GM18858 (cell line): ENCODE data around the gene SH3BGR.

Experiments
- ATAC-seq: cut with Tn5 transposase; IDR thresholded peaks from one replicate; pipeline ENCODE4 v1.9.1; 2021; ENCODE audit not compliant: unreplicated experiment

Gene SH3BGR

GRCh38 chr21:39511102-39511501, 59.3 kb downstream of the SH3BGR start:
- ATAC-seq, result no peak

- ATAC-seq, result no peak
Observed at GRCh38 chr21:39513735-39514134, 62.0 kb downstream of the SH3BGR start.

GRCh38 chr21:39515684-39516472, 64.1 kb downstream of the SH3BGR start:
- ATAC-seq, result no peak

GRCh38 chr21:39518055-39518846, 66.5 kb downstream of the SH3BGR start:
- ATAC-seq, result no peak

GRCh38 chr21:39518847-39519210, 67.1 kb downstream of the SH3BGR start:
- no peak for ATAC-seq

- ATAC-seq, result no peak
Observed at GRCh38 chr21:39519835-39520234, 68.1 kb downstream of the SH3BGR start.

GRCh38 chr21:39523399-39523798, 71.6 kb downstream of the SH3BGR start:
- ATAC-seq, result no peak

DNA sequence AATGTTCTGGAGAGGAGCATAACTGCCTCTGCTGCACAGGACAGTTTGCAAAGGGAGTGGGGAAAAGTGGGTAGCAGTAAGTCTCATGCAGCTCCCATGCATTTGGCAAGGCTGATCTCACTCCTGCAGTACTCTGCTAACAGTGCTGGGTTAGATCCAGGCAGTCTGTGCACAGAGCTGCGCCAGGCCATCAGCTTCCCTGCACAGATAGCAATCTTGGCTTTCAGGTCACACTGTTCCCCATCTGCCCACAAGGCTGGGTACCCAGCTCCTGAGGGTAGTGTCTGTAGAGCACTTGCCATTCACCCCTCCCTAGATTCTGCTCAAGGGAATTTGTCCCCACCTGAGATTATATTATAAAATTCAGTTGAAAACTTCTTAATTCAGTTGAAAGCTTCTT, 72.1 kb downstream of the SH3BGR start:
- no peak for ATAC-seq

- ATAC-seq, result no peak
Observed at GRCh38 chr21:39525129-39525528, 73.4 kb downstream of the SH3BGR start.

DNA sequence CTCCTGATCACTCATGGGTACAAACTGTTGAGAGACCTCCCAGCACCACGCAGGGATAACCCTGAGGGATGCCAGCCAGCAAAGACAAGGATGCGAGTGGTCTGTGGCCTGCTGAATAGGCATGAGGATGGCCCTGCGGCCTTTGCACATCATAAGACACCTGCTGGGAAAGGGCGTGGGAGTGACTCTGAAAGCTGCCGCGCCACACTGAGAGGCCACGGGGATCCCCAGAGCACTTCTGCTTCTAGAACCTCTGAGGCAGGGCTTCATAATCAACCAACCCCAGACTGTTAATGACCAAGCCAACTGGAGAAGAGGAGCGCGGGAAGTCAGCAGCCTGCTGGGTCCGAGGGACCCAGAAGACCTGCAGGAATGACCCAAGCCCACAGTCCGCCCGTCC, 73.8 kb downstream of the SH3BGR start:
- ATAC-seq, result no peak

DNA sequence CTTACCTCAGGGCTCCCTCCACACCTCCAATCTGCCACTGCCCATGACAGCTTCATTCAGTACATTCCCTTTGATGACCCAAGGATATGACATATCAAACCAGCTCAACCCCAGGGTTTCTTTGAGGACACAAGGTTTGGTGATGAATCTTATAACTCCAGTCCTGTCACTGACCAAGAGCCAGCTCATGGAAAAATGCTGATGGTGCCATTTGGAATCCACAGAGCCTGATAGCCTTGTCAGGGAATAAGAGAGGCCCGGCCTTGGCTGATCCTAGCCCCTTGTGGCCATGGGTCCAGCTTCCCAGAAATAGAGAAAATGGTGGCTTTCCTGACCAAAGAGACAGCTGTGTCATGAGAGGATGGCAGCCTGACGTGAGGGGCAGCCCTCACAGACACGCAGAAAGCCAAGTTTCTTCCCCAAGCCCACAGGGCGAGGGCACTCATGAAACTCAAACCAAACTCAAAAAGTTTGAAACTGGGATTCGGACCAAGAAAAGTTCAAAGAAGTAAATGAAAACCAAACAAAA, 75.4 kb downstream of the SH3BGR start:
- no peak for ATAC-seq

- ATAC-seq, result no peak
Observed at GRCh38 chr21:39527664-39528381, 76.1 kb downstream of the SH3BGR start.

DNA sequence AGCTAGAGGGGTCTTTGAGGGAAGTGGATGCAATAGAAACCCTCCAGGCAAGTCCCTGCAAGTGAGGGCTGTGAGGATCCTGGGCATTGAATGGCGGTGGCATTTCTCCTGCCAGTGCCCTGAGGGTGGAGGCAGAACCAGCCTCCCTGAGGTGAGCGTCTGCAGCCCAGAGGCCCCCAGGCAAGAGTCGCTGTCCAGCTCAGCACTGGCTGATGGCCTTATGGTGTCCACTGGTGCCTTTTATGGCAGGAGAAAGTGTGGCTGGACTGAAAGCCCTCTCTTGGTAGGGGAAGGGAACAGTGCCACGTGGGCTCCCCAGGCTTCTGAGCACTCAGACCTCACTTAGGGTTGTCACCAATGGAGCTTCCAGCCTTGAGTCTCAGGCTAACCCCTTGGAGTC, 77.3 kb downstream of the SH3BGR start:
- no peak for ATAC-seq

DNA sequence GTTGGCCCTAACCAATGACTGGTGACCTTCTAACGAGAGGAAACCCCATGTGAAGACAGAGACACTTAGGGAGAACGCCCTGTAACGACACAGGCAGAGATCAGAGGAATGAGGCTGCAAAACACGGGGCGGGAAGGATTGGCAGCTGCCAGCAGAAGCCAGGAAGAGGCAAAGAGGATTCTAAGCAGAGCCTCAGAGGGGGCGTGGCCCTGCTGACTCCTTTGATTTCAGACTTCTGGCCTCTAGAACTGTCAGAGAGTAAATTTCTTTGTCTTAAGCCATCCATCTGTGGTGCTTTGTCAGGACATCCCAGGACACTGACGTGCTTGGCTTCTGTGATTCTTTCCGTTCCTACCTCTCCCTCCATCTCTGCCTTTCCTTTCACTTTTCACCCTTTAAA, 79.3 kb downstream of the SH3BGR start:
- ATAC-seq, result no peak

GRCh38 chr21:39531840-39532239, 80.1 kb downstream of the SH3BGR start:
- ATAC-seq, result no peak

- ATAC-seq, result no peak
Observed at GRCh38 chr21:39533545-39534380, 82.0 kb downstream of the SH3BGR start.

GRCh38 chr21:39535646-39536437, 84.1 kb downstream of the SH3BGR start:
- ATAC-seq, result no peak

GRCh38 chr21:39536835-39537234, 85.1 kb downstream of the SH3BGR start:
- ATAC-seq, result no peak

GRCh38 chr21:39537571-39537970, 85.8 kb downstream of the SH3BGR start:
- no peak for ATAC-seq
